Spleen (tissue), 11 donors: ENCODE data around the gene CNGA4. TPM values are rescaled to one million over a fixed set of nuclear protein-coding genes. Genes with fewer than 3 reads are reported as not detected.

Source experiments
- DNase-seq: peaks from one replicate; pipeline ENCODE4 v3.0.0-alpha.2; 2020
- H3K27ac ChIP-seq, 8 donors: fragments of 200-600 bp; sonication (generic) in 7 of 8; 1 replicate in 4 of 8; 2 replicates in 4 of 8; pipeline versions ENCODE4 v1.5.0 to v1.8.0; 2016 to 2021; ENCODE audit warnings: inconsistent platforms in 4 of 8, mild to moderate bottlenecking in 4 of 8, moderate library complexity in 1 of 8
- H3K27me3 ChIP-seq, 7 donors: fragments of 200-600 bp; sonication (generic) in 6 of 7; replicated peaks in 1 of 7; 1 replicate in 4 of 7; 2 replicates in 3 of 7; pipeline versions ENCODE4 v1.5.0 to v1.8.0; 2016 to 2021; ENCODE audit warnings: inconsistent platforms in 3 of 7, mild to moderate bottlenecking in 1 of 7
- H3K36me3 ChIP-seq, 6 donors: fragments of 200-600 bp; sonication (generic) in 5 of 6; 1 replicate in 4 of 6; 2 replicates in 2 of 6; pipeline versions ENCODE4 v1.5.0 to v1.8.0; 2016 to 2021; ENCODE audit warnings: inconsistent platforms in 2 of 6
- H3K4me1 ChIP-seq, 6 donors: fragments of 200-600 bp; sonication (generic) in 5 of 6; 1 replicate in 3 of 6; 2 replicates in 3 of 6; pipeline versions ENCODE4 v1.5.0 to v1.8.0; 2016 to 2021; ENCODE audit warnings: inconsistent platforms in 3 of 6
- H3K4me3 ChIP-seq, 8 donors: fragments of 200-600 bp; sonication (generic) in 7 of 8; 1 replicate in 4 of 8; 2 replicates in 4 of 8; pipeline versions ENCODE4 v1.5.0 to v1.8.0; 2016 to 2021; ENCODE audit warnings: inconsistent platforms in 4 of 8, mild to moderate bottlenecking in 4 of 8, moderate library complexity in 2 of 8
- H3K9me3 ChIP-seq, 8 donors: fragments of 200-600 bp; sonication (generic) in 7 of 8; 1 replicate in 4 of 8; 2 replicates in 4 of 8; pipeline versions ENCODE4 v1.5.0 to v1.8.0; 2016 to 2021; ENCODE audit warnings: inconsistent platforms in 4 of 8
- CTCF ChIP-seq, 11 experiments: fragments of 200-600 bp in 7 of 11; fragments of 450-650 bp in 4 of 11; sonication (generic) in 4 of 11; IDR thresholded peaks in 8 of 11; conservative IDR thresholded peaks in 3 of 11; 1 replicate in 7 of 11; 2 replicates in 4 of 11; pipeline versions ENCODE4 v1.4.0 to v1.8.0; 2016 to 2021; ENCODE audit warnings: antibody characterized with exemption in 11 of 11, inconsistent platforms in 4 of 11, mild to moderate bottlenecking in 1 of 11
- POLR2A ChIP-seq, 3 donors: fragments of 450-650 bp; IDR thresholded peaks; one replicate each; pipeline ENCODE4 v1.5.1; 2017; ENCODE audit warnings: antibody characterized with exemption in 3 of 3, mild to moderate bottlenecking in 1 of 3
- POLR2AphosphoS5 ChIP-seq, 3 donors: sonication (generic); formaldehyde crosslinking; IDR thresholded peaks; one replicate each; pipeline ENCODE4 v1.5.1; 2017; ENCODE audit warnings: antibody characterized with exemption in 3 of 3
- WGBS, 5 donors: extraction: QIAGEN DNeasy Blood & Tissue Kit in 3 of 5; methylation state at CpG; one replicate each; pipeline versions ENCODE4 v1.1.5 to v1.1.7; 2013 to 2018; 5-methylcytosine and 5-hydroxymethylcytosine counted together
- intact Hi-C: fragments of 100-400 bp; cut with DNase I; formaldehyde crosslinking; loops from one replicate; pipeline ENCODE4 v1.15.0; 2023; ENCODE audit warnings: low total_unique reads
- polyA plus RNA-seq, 3 donors: library from polyadenylated mRNA; stranded (reverse); fragments of 200-250 nt; gene quantifications; one replicate each; pipeline ENCODE4 v1.2.1, GENCODE V29; 2013
- total RNA-seq, 7 donors: library from RNA; depleted of rRNA in 3 of 7; stranded (reverse); fragments of >200 nt in 3 of 7; fragmentation: NEBNext Ultra II Directional in 4 of 7; extraction: Animal tissue kit (Norgen Biotek cat#: 25700) in 4 of 7; gene quantifications; one replicate each; pipeline versions ENCODE4 v1.1.0 to v1.2.1, GENCODE V29; 2016 to 2021
- donor health status: healthy with polysubstance abuse.
- donor health status: DM: no; HTN: no; CAD: no; lungs with moderate emphysema.
- donor health status: DM: no; HTN: no; CAD: no.
- donor health status: Bipolar disorder and iron deficiency.
- donor health status: healthy.
- donor health status: DM: no; HTN: no; CAD: no.
- donor health status: DM: yes; HTN: yes; CAD: no.

The CNGA4 gene
- total and polyA plus RNA-seq, 10 donors: 0.06 to 0.60 (median 0.29) TPM; not detected in 2

DNA sequence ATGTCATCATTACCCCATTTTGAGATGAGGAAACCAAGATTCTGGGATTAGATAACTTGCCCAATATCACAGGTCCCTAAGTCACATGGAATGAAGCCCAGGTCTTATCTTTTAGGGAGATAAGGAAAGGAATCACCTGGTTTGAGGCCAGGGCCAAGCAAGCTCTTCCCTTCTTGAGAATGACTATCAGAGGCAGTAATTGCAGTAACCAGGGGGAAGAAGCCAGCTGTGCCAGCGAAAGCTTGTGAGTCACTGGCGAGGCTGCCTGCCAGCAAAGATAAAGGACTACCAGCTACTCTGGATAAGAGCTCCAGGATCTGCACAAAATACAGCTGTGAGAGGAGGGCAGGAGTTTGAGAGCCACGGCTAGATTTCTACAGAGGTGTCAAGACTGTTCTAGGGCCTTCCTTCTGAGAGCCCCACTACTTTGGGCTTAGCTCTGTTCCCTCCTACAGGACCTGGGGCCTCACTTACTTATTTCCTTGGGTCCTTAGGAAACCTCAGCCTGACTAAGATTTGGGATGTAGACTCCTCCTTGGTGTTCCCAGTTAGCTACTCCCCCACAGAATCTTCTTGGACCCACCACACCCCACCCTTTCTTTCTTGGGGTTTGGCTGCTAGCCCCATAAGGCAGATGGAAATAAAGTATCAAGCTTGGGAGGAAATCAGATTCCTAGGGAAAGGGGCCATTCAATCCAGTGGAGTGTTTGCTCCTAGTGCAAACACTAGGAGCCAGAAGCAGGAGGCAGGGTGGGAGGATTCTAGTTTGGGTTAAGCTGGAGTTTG is 11.1 kb downstream of the CNGA4 start:
- Histone ChIP-seq H3K27me3 (peaks cover 0 to 10% (median 0%) of the 10 kb centered on the region in 7 donors), H3K36me3 (no peaks in the 10 kb centered on the region), H3K4me1 (no peaks in the 10 kb centered on the region), H3K4me3 (no peak overlapping the region), H3K27ac (no peak overlapping the region), H3K9me3 (peaks cover 0 to 4% (median 0%) of the 10 kb centered on the region in 8 donors)
- TF ChIP-seq CTCF (IDR thresholded peaks at IDR 0.05 in 8 of 11, conservative IDR thresholded peaks at IDR 0.05 in 3 of 11) (no peak), POLR2AphosphoS5 (IDR thresholded peaks at IDR 0.05) (no peak), POLR2A (IDR thresholded peaks at IDR 0.05) (no peak)
- no peak for DNase-seq
- intact Hi-C loops: loop anchor here (10.0 kb wide), 1 partner anchor 105 kb away; no protein-coding TSS in a partner anchor
- WGBS, 5 donors: 46 to 84% (median 66%) methylated on average over 3 of the region's 3 CpGs

DNA sequence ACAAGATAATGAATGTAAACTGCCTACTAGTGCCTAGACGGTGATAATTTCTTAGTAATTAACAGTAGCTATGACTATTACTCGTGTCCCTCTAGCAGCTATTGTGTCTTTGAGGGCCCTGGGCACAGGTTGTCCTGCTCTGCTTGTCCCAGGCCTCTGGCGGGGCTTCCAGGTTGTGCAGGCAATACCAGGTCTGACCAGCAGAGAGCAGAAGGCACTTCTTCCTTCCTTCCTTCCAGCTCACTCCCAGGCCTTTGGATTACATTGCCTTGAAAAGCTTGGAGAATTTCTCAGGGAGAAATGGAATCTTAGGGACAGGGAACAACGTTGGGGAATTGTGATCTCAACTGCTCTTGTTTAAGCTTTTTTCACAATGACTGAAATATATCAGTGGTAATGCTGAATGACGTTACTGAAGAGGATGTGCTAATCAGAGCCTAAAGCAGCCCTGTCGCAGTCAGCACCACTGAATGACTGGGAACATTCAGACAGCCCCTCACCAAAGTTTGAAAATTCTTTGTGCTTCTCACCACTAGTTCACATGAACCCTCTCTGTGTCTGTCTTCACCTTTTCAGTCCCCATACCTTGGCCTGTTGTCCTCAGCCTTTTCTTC is 12.3 kb downstream of the CNGA4 start:
- peak; percentile 81 for DNase-seq
- H3K4me3 ChIP-seq: no peak overlapping the region
- WGBS, 5 donors: 56 to 65% (median 61%) methylated on average over 6 of the region's 6 CpGs
- no peaks in the 10 kb centered on the region for H3K36me3 ChIP-seq
- TF ChIP-seq POLR2AphosphoS5 (IDR thresholded peaks at IDR 0.05) (no peak), CTCF (IDR thresholded peaks at IDR 0.05 in 8 of 11, conservative IDR thresholded peaks at IDR 0.05 in 3 of 11) (peak; percentile 24 to 84 (median 77))
- H3K27me3 ChIP-seq: peaks cover 0 to 19% (median 0%) of the 10 kb centered on the region in 7 donors
- no peaks in the 10 kb centered on the region for H3K4me1 ChIP-seq
- intact Hi-C loops: loop anchor here (10.0 kb wide), 1 partner anchor 104 kb away; no protein-coding TSS in a partner anchor
- no peak overlapping the region for H3K27ac ChIP-seq
- peaks cover 0 to 4% (median 0%) of the 10 kb centered on the region in 8 donors for H3K9me3 ChIP-seq

DNA sequence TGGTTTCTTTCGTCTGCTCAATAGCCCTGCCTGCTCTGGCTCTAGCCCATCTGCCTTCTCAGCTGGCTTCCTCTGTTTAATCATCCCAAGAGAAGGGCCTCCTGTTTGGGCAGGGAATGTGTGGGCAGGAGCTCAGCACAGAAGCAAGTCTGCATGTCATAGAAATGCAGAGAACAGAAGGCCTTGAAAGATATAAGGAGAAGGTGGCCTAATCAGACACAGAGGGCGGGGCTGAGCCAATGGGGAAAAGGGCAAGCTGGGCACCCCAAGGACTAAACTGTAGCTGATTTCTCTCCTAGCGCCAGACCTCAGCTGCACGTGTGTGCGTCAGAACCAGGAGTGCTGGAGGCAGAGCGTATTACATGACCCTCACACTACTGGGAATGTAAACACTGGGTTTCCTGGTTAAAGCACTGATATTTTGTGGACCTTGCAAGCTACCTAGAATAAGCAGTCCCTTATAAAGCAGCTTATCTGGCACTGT is 13.1 kb downstream of the CNGA4 start:
- Histone ChIP-seq H3K4me3 (no peak overlapping the region), H3K4me1 (no peaks in the 10 kb centered on the region), H3K36me3 (no peaks in the 10 kb centered on the region), H3K27ac (no peak overlapping the region), H3K9me3 (peaks cover 0 to 4% (median 0%) of the 10 kb centered on the region in 8 donors), H3K27me3 (peaks cover 0 to 27% (median 0%) of the 10 kb centered on the region in 7 donors)
- intact Hi-C loops: loop anchor here (10.0 kb wide), 1 partner anchor 103 kb away; no protein-coding TSS in a partner anchor
- DNase-seq: no peak
- TF ChIP-seq POLR2A (IDR thresholded peaks at IDR 0.05): no peak
- TF ChIP-seq POLR2AphosphoS5 (IDR thresholded peaks at IDR 0.05): no peak
- TF ChIP-seq CTCF (IDR thresholded peaks at IDR 0.05 in 8 of 11, conservative IDR thresholded peaks at IDR 0.05 in 3 of 11): no peak
- WGBS, 5 donors: 83 to 93% (median 88%) methylated on average over 6 of the region's 6 CpGs

DNA sequence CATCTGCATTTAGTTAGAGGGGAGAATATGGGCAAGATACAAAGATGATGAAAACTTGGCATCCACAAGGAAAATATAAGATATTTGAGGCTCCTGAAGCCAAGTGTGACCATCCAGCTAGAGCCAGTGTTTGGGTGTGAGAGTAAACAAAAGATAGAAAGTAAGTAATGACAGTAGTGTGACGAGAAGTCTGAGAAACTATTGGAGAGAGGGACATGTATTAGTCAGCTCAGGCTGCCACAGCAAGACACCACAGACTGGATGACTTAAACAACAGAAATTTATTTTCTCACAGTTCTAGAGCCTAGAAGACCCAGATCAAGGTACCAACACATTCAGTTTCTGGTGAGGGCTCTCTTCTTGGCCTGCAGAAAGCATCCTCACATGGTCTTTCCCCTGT is 14.3 kb downstream of the CNGA4 start:
- intact Hi-C loops: loop anchor here (10.0 kb wide), 1 partner anchor 102 kb away; no protein-coding TSS in a partner anchor
- WGBS, 5 donors: 73 to 91% (median 84%) methylated on average over 1 of the region's 1 CpG

More for the DNA sequence above, 14.3 kb downstream of the CNGA4 start:
- DNase-seq: no peak
- Histone ChIP-seq H3K36me3 (no peaks in the 10 kb centered on the region), H3K9me3 (peaks cover 0 to 4% (median 0%) of the 10 kb centered on the region in 8 donors), H3K27me3 (peaks cover 0 to 38% (median 8%) of the 10 kb centered on the region in 7 donors), H3K27ac (no peak overlapping the region), H3K4me1 (peaks cover 0 to under 1% (median 0%) of the 10 kb centered on the region in 6 donors), H3K4me3 (no peak overlapping the region)
- TF ChIP-seq POLR2A (IDR thresholded peaks at IDR 0.05): no peak
- TF ChIP-seq POLR2AphosphoS5 (IDR thresholded peaks at IDR 0.05): no peak
- TF ChIP-seq CTCF (IDR thresholded peaks at IDR 0.05 in 8 of 11, conservative IDR thresholded peaks at IDR 0.05 in 3 of 11): no peak
